Heart left ventricle (tissue), 16 donors: ENCODE results near the gene DPYSL4. TPM values are rescaled to one million over a fixed set of nuclear protein-coding genes. Genes with fewer than 3 reads are reported as not detected.

ENCODE experiments used
- ATAC-seq, 4 donors: fragments of 200-7000 bp; cut with Tn5 transposase; one replicate each; pipeline ENCODE4 v1.9.1; 2020 to 2022; ENCODE audit warnings: moderate library complexity in 4 of 4, mild to moderate bottlenecking in 3 of 4, moderate number of reproducible peaks in 1 of 4
- DNase-seq, 5 donors: peaks; one replicate each; pipeline ENCODE4 v3.0.0-alpha.2; 2020
- H3K27ac ChIP-seq, 12 donors: fragments of 200-600 bp; sonication (generic) in 4 of 12; one replicate each; pipeline versions ENCODE4 v1.5.0 to v1.8.0; 2016 to 2022; ENCODE audit warnings: mild to moderate bottlenecking in 2 of 12
- H3K27me3 ChIP-seq, 9 donors: fragments of 200-600 bp; sonication (generic) in 2 of 9; one replicate each; pipeline versions ENCODE4 v1.5.1 to v1.8.0; 2016 to 2022; ENCODE audit warnings: mild to moderate bottlenecking in 3 of 9
- H3K36me3 ChIP-seq, 9 donors: fragments of 200-600 bp; sonication (generic) in 2 of 9; one replicate each; pipeline versions ENCODE4 v1.5.0 to v1.8.0; 2018 to 2022; ENCODE audit warnings: mild to moderate bottlenecking in 2 of 9
- H3K4me1 ChIP-seq, 12 donors: fragments of 200-600 bp; sonication (generic) in 4 of 12; one replicate each; pipeline versions ENCODE4 v1.5.0 to v1.8.0; 2016 to 2022; ENCODE audit warnings: mild to moderate bottlenecking in 3 of 12
- H3K4me3 ChIP-seq, 12 donors: fragments of 200-600 bp; sonication (generic) in 4 of 12; one replicate each; pipeline versions ENCODE4 v1.5.0 to v1.8.0; 2017 to 2022; ENCODE audit warnings: mild to moderate bottlenecking in 9 of 12, moderate library complexity in 4 of 12
- H3K9me3 ChIP-seq, 12 donors: fragments of 200-600 bp; sonication (generic) in 4 of 12; one replicate each; pipeline versions ENCODE4 v1.5.0 to v1.8.0; 2016 to 2022; ENCODE audit warnings: mild to moderate bottlenecking in 1 of 12
- POLR2A ChIP-seq, 2 donors: fragments of 450-650 bp; IDR thresholded peaks; one replicate each; pipeline ENCODE4 v1.6.1; 2017; ENCODE audit warnings: antibody characterized with exemption in 2 of 2, mild to moderate bottlenecking in 2 of 2, moderate library complexity in 2 of 2
- WGBS, 4 donors: extraction: QIAGEN DNeasy Blood & Tissue Kit in 2 of 4; methylation state at CpG; one replicate each; pipeline versions ENCODE4 v1.1.5 to v1.1.7; 2013 to 2018; 5-methylcytosine and 5-hydroxymethylcytosine counted together
- intact Hi-C, 10 donors: fragments of 100-400 bp; cut with DNase I; formaldehyde crosslinking; loops; one replicate each; pipeline versions ENCODE4 v1.11.1 to v1.14.2; 2022
- polyA plus RNA-seq, 2 donors: library from polyadenylated mRNA; stranded (reverse); fragments of 200-250 nt; gene quantifications; one replicate each; pipeline ENCODE4 v1.2.3, GENCODE V29; 2013
- total RNA-seq, 9 donors: library from RNA; depleted of rRNA in 2 of 9; stranded (reverse); fragments of >200 nt in 2 of 9; fragmentation: NEBNext Ultra II Directional in 3 of 9; extraction: Animal tissue kit (Norgen Biotek cat#: 25700) in 3 of 9; gene quantifications; one replicate each; pipeline versions ENCODE4 v1.1.0 to v1.2.4, GENCODE V29; 2016 to 2023
- TF ChIP-seq, protein P1 (sequence below), 12 donors: fragments of 200-600 bp; sonication (generic) in 4 of 12; IDR thresholded peaks; one replicate each; pipeline versions ENCODE4 v1.5.0 to v1.8.0; 2018 to 2022; ENCODE audit warnings: antibody characterized with exemption in 12 of 12, mild to moderate bottlenecking in 5 of 12
- donor health status: ischemic (EF 13 %, LVEDD 7.1; RV severe dilation, severe dysfunction).
- donor health status: healthy with polysubstance abuse.
- donor health status: DM: no; HTN: yes; CAD: no.
- donor health status: DM: no; HTN: no; CAD: no.
- donor health status: ischemic (EF 25% LVEDD 6.9; RV normal size, moderate dysfunction).
- donor health status: ischemic (EF 25% LVEDD 5.7; RV mildly dilated, moderate dysfunction).
- donor health status: healthy.
- donor health status: DM: yes; HTN: yes; CAD: no.
- donor health status: ischemic (EF 35%, LVEDD 5.7; RV mildly dilated, moderate dysfunction).
- donor health status: nonischemic (EF 11% LVEDD 7.7; RV severe dilation, severe dysfunction).
- donor health status: DM: yes; HTN: yes; CAD: no.
- donor health status: PGD.
- donor health status: ischemic (EF 29% LVEDD 5.4; RV normal size, mild dysfunction).
- donor health status: nonischemic (EF 23%, LVEDD 6.1; RV moderate dilation, normal function).

The DPYSL4 gene
- total and polyA plus RNA-seq, 11 donors: 4.0 to 127 (median 33.1) TPM

DNA sequence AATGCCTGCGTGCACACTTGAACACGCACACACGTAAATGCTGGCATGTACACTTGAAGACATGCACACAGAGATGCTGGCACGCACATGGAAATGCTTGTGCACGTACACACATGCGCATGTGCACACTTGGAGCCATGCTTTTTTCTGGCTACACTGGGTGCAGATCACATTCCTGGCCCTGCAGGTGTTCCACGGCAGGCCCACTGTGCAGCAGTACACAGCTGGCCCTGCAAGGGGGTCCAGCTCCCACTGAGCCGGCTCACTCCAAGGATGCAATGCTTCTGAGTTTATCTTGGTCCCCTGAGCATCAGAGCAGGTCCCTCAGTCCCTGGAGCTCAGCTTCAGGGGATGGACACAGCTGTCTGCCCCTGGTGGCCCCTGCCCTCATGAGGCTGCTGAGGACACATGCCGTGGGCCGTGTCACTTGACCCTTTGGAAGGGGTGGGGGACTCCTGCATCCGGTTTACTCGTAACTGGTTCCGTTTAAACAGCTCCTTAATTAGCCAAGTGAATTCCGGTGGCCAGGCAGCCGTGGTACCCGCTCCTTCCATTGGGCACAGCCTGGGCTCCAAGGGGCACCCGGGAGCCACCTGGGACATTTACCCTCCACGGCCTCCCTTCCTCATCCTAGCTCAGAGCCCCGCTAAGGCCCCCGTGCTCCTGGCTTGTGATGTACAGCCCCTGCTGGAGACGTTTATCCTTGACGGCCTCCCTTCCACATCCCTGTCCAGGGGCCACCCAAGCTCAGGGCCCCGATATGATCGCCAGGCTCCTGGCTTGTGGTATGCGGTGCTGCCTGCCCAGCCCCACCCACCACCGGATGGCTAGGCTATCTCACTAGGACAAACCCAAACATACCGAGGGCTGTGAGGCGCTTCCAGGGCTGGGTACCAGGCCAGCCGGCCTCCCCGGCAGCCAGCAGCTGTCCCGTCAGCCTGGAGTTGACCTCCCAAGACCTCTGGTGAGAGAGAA lies 39.5 kb upstream of the DPYSL4 start:
- DNase-seq: peak in 3 of 5 donors; percentile 16 to 42 (median 32)
- Histone ChIP-seq H3K27me3 (peaks cover 0 to 7% (median 0%) of the 10 kb centered on the region in 9 donors), H3K36me3 (no peaks in the 10 kb centered on the region), H3K4me3 (no peak overlapping the region), H3K9me3 (no peaks in the 10 kb centered on the region), H3K4me1 (peaks cover 0 to 11% (median 0%) of the 10 kb centered on the region in 12 donors), H3K27ac (no peak overlapping the region)
- ATAC-seq: peak in 1 of 4 donors; percentile 19
- intact Hi-C loops: loop anchor here in 4 of 10 donors (10.0 kb wide), 2 partner anchors 112 to 262 kb away; no protein-coding TSS in a partner anchor
- WGBS, 4 donors: 74 to 81% (median 76%) methylated on average over 26 to 31 of the region's 31 CpGs
- TF ChIP-seq, protein P1, sequence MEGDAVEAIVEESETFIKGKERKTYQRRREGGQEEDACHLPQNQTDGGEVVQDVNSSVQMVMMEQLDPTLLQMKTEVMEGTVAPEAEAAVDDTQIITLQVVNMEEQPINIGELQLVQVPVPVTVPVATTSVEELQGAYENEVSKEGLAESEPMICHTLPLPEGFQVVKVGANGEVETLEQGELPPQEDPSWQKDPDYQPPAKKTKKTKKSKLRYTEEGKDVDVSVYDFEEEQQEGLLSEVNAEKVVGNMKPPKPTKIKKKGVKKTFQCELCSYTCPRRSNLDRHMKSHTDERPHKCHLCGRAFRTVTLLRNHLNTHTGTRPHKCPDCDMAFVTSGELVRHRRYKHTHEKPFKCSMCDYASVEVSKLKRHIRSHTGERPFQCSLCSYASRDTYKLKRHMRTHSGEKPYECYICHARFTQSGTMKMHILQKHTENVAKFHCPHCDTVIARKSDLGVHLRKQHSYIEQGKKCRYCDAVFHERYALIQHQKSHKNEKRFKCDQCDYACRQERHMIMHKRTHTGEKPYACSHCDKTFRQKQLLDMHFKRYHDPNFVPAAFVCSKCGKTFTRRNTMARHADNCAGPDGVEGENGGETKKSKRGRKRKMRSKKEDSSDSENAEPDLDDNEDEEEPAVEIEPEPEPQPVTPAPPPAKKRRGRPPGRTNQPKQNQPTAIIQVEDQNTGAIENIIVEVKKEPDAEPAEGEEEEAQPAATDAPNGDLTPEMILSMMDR (IDR thresholded peaks at IDR 0.05): no peak
- TF ChIP-seq POLR2A (IDR thresholded peaks at IDR 0.05): no peak

DNA sequence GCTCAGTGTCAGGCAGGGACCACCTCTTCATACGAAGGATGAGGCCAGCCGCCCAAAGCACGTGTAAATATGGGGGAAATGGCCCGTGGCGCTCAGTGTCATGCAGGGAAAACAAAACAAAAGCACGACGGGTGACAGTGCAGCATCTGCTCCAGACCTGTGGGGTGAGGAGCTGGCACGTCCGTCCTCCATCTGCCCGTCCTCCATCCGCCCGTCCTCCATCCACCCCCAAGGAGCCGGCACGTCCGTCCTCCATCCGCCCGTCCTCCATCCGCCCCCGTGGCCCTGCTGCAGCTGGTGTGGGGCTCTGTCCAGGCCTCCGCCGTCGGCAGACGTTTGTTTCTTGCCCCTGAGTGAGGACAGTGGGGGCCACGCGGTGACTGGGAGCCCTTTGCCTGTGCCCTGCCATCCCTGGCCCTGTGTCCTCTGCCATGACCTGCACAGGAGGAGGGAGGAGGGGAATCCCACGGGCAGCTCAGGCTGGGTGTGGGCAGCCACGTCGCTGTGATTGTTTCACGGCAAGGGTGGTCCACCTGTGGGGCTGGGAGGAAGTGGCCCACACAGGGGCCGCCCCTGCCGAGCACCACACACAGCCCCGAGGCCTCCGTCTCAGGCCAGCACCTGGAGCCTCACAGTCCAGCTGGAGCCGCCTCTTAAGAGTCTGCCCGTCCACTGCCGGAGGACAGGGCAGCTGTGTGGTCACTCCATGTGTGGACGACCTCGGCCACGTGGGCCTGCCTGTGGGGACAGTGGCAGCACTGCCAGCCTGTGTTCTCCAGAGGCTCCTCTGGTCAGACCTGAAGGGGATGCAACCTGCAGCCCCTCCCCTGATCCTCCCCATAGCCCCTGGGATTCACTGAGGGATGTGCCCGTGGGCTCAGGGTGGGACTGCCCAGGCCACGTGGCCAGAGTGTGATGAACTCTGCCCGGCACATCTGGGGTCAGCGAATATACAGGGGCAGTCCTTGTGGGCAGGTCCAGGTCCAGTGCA lies 38.2 kb upstream of the DPYSL4 start:
- Histone ChIP-seq H3K27me3 (no peaks in the 10 kb centered on the region), H3K4me1 (no peaks in the 10 kb centered on the region), H3K36me3 (no peaks in the 10 kb centered on the region), H3K9me3 (no peaks in the 10 kb centered on the region), H3K27ac (no peak overlapping the region), H3K4me3 (no peak overlapping the region)
- intact Hi-C loops: loop anchor here in 4 of 10 donors (10.0 kb wide), 2 partner anchors 114 to 264 kb away; no protein-coding TSS in a partner anchor
- ATAC-seq: no peak
- no peak for TF ChIP-seq POLR2A (IDR thresholded peaks at IDR 0.05)
- TF ChIP-seq, protein P1 (IDR thresholded peaks at IDR 0.05): no peak
- peak in 3 of 5 donors; percentile 19 to 58 (median 23) for DNase-seq
- WGBS, 4 donors: 85 to 89% (median 88%) methylated on average over 32 to 43 of the region's 43 CpGs

DNA sequence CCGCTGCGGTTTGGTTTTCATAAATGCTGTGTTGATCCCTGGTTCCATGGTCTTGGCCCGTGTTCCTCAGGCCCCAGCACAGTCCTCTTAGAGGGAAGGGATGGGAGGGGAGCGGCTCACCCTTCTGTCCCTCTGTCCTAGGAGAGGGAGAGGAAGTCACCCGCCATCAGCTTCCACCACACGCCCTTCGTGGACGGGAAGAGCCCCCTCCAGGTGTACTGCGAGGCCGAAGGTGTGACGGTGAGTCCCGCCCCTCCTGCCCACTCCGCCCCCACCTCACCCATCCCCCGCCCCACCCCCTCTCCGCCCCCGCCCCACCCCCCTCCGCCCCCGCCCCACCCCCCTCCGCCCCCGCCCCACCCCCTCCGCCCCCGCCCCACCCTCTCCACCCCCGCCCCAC lies 37.5 kb upstream of the DPYSL4 start:
- no peaks in the 10 kb centered on the region for H3K9me3 ChIP-seq
- 75 to 90% (median 82%) methylated on average over 11 to 14 of the region's 23 CpGs for WGBS, 4 donors
- no peak overlapping the region for H3K4me3 ChIP-seq
- H3K36me3 ChIP-seq: peaks cover 0 to 4% (median 0%) of the 10 kb centered on the region in 9 donors
- H3K27me3 ChIP-seq: no peaks in the 10 kb centered on the region
- H3K4me1 ChIP-seq: no peaks in the 10 kb centered on the region
- ATAC-seq: no peak
- intact Hi-C loops: loop anchor here in 4 of 10 donors (10.0 kb wide), 2 partner anchors 114 to 264 kb away; no protein-coding TSS in a partner anchor
- TF ChIP-seq, protein P1 (IDR thresholded peaks at IDR 0.05): no peak
- TF ChIP-seq POLR2A (IDR thresholded peaks at IDR 0.05): no peak
- H3K27ac ChIP-seq: no peak overlapping the region
- DNase-seq: no peak
